ENCODE results near the gene UNC5C.

- TF ChIP-seq, protein P1, sequence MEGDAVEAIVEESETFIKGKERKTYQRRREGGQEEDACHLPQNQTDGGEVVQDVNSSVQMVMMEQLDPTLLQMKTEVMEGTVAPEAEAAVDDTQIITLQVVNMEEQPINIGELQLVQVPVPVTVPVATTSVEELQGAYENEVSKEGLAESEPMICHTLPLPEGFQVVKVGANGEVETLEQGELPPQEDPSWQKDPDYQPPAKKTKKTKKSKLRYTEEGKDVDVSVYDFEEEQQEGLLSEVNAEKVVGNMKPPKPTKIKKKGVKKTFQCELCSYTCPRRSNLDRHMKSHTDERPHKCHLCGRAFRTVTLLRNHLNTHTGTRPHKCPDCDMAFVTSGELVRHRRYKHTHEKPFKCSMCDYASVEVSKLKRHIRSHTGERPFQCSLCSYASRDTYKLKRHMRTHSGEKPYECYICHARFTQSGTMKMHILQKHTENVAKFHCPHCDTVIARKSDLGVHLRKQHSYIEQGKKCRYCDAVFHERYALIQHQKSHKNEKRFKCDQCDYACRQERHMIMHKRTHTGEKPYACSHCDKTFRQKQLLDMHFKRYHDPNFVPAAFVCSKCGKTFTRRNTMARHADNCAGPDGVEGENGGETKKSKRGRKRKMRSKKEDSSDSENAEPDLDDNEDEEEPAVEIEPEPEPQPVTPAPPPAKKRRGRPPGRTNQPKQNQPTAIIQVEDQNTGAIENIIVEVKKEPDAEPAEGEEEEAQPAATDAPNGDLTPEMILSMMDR (IDR thresholded peaks at IDR 0.05), result no peak
- no peak for TF ChIP-seq POLR2A (IDR thresholded peaks at IDR 0.05)
Measured at GRCh38 chr4:95224402-95224801, 324.4 kb downstream of the UNC5C start.
